GM23338 (cell line): ENCODE results near the gene BTNL9. TPM values are rescaled to one million over a fixed set of nuclear protein-coding genes. Genes with fewer than 3 reads are reported as not detected.

Source experiments
- ATAC-seq: fragments of 200-7000 bp; cut with Tn5 transposase; 3 replicates; pipeline ENCODE4 v1.9.1; 2020
- DNase-seq: peaks from one replicate; pipeline ENCODE4 v3.0.0-alpha.2; 2015; ENCODE audit warnings: low spot score
- H2AFZ ChIP-seq: fragments of 200-600 bp; sonication (generic); 2 replicates; pipeline ENCODE4 v1.8.0; 2016; ENCODE audit warnings: antibody characterized with exemption, mild to moderate bottlenecking, moderate library complexity
- H3F3A ChIP-seq: fragments of 200-600 bp; sonication (generic); replicated peaks from 2 replicates; pipeline ENCODE4 v1.8.0; 2017; ENCODE audit warnings: antibody characterized with exemption, mixed run types, low read depth
- H3K27ac ChIP-seq: fragments of 200-600 bp; sonication (generic); 2 replicates; pipeline ENCODE4 v1.6.1; 2016; ENCODE audit warnings: low read depth
- H3K27me3 ChIP-seq: fragments of 200-600 bp; sonication (generic); 2 replicates; pipeline ENCODE4 v1.8.0; 2016; ENCODE audit warnings: mild to moderate bottlenecking, mixed run types, moderate library complexity; ENCODE audit not compliant: insufficient read depth
- H3K36me3 ChIP-seq: fragments of 200-600 bp; sonication (generic); 2 replicates; pipeline ENCODE4 v1.8.0; 2016; ENCODE audit warnings: mild to moderate bottlenecking; ENCODE audit not compliant: insufficient read depth
- H3K4me1 ChIP-seq: fragments of 200-600 bp; sonication (generic); 2 replicates; pipeline ENCODE4 v1.8.0; 2016; ENCODE audit warnings: mild to moderate bottlenecking, moderate library complexity; ENCODE audit not compliant: insufficient read depth
- H3K4me2 ChIP-seq: fragments of 200-600 bp; sonication (generic); 2 replicates; pipeline ENCODE4 v1.7.1; 2017; ENCODE audit warnings: mixed run types
- H3K4me3 ChIP-seq: fragments of 200-600 bp; sonication (generic); 2 replicates; pipeline ENCODE4 v1.6.1; 2016; ENCODE audit warnings: mixed run types
- H3K79me2 ChIP-seq: fragments of 200-600 bp; sonication (generic); replicated peaks from 2 replicates; pipeline ENCODE4 v1.8.0; 2017; ENCODE audit warnings: mild to moderate bottlenecking; ENCODE audit not compliant: insufficient read depth
- H3K9me2 ChIP-seq: fragments of 200-600 bp; sonication (generic); 2 replicates; pipeline ENCODE4 v1.8.0; 2017; ENCODE audit not compliant: insufficient read depth
- H4K20me1 ChIP-seq: fragments of 200-600 bp; sonication (generic); replicated peaks from 2 replicates; pipeline ENCODE4 v1.8.0; 2017; ENCODE audit warnings: mild to moderate bottlenecking; ENCODE audit not compliant: insufficient read depth
- H3K27ac Mint-ChIP-seq: 2 replicates; pipeline ENCODE4 v1.8.0; 2020; ENCODE audit warnings: inconsistent platforms, mild to moderate bottlenecking, moderate library complexity, mixed read lengths
- H3K27me3 Mint-ChIP-seq: 3 replicates; pipeline ENCODE4 v1.8.0; 2022; ENCODE audit warnings: low read depth, mild to moderate bottlenecking, moderate library complexity, mixed read lengths, inconsistent platforms; ENCODE audit not compliant: insufficient read depth, poor library complexity
- H3K36me3 Mint-ChIP-seq: 3 replicates; pipeline ENCODE4 v1.8.0; 2021; ENCODE audit warnings: low read depth, mild to moderate bottlenecking, inconsistent platforms, moderate library complexity, mixed read lengths
- H3K4me1 Mint-ChIP-seq: 3 replicates; pipeline ENCODE4 v1.8.0; 2020; ENCODE audit warnings: mild to moderate bottlenecking, inconsistent platforms, mixed read lengths
- H3K4me3 Mint-ChIP-seq: 3 replicates; pipeline ENCODE4 v1.8.0; 2021; ENCODE audit warnings: moderate library complexity, mild to moderate bottlenecking, inconsistent platforms, mixed read lengths
- H3K9me3 Mint-ChIP-seq: 3 replicates; pipeline ENCODE4 v1.8.0; 2020; ENCODE audit warnings: moderate library complexity, mild to moderate bottlenecking, inconsistent platforms, mixed read lengths
- EZH2 ChIP-seq: fragments of 200-600 bp; sonication (generic); IDR thresholded peaks from one replicate; pipeline ENCODE4 v1.8.0; 2017; ENCODE audit warnings: antibody characterized with exemption, mild to moderate bottlenecking, low read depth; ENCODE audit not compliant: unreplicated experiment
- EZH2phosphoT487 ChIP-seq: fragments of 200-600 bp; sonication (generic); IDR thresholded peaks from one replicate; pipeline ENCODE4 v1.8.1; 2018; ENCODE audit warnings: antibody characterized with exemption; ENCODE audit not compliant: unreplicated experiment
- JUNB ChIP-seq: IDR thresholded peaks from one replicate; pipeline ENCODE4 v1.6.1; 2016; ENCODE audit warnings: antibody characterized with exemption; ENCODE audit not compliant: unreplicated experiment
- NANOG ChIP-seq: IDR thresholded peaks from 2 replicates; pipeline ENCODE4 v1.6.1; 2016; ENCODE audit warnings: antibody characterized with exemption, borderline replicate concordance
- POLR2AphosphoS5 ChIP-seq: IDR thresholded peaks from 2 replicates; pipeline ENCODE4 v1.6.1; 2016; ENCODE audit warnings: antibody characterized with exemption, low read depth
- REST ChIP-seq: IDR thresholded peaks from one replicate; pipeline ENCODE4 v1.6.1; 2018; ENCODE audit warnings: antibody characterized with exemption; ENCODE audit not compliant: unreplicated experiment
- STAT1 ChIP-seq: IDR thresholded peaks from one replicate; pipeline ENCODE4 v1.6.1; 2016; ENCODE audit warnings: antibody characterized with exemption; ENCODE audit not compliant: unreplicated experiment
- ZNF114 ChIP-seq: fragments of 250-450 bp; sonication (Bioruptor Pico); IDR thresholded peaks from 2 replicates; pipeline ENCODE4 v1.5.0; 2020; ENCODE audit warnings: mild to moderate bottlenecking, moderate library complexity
- ZNF331 ChIP-seq: fragments of 250-450 bp; sonication (Bioruptor Pico); IDR thresholded peaks from 2 replicates; pipeline ENCODE4 v1.5.0; 2020; ENCODE audit warnings: low read depth, mild to moderate bottlenecking, moderate library complexity
- ZNF462 ChIP-seq: fragments of 250-450 bp; sonication (Bioruptor Pico); IDR thresholded peaks from 2 replicates; pipeline ENCODE4 v1.5.0; 2020; ENCODE audit warnings: mild to moderate bottlenecking, moderate library complexity
- polyA plus RNA-seq: library from polyadenylated mRNA; unstranded; fragments of >200 nt; fragmentation: Nextera tagmentation; extraction: Ambion mirVana; gene quantifications from 2 replicates; pipeline ENCODE4 v1.2.1, GENCODE V29; 2016
- total RNA-seq: library from RNA; depleted of rRNA; stranded (reverse); fragments of >200 nt; shearing (Covaris generic); gene quantifications from 2 replicates; pipeline ENCODE4 v1.2.3, GENCODE V29; 2014
- TF ChIP-seq, protein P1 (sequence below), 2 experiments: fragments of 200-600 bp in 1 of 2; sonication (generic) in 1 of 2; conservative IDR thresholded peaks; 2 replicates each; pipeline versions ENCODE4 v1.5.1 to v1.6.1; 2016 to 2017; ENCODE audit warnings: antibody characterized with exemption in 2 of 2, low read depth in 2 of 2, mild to moderate bottlenecking in 2 of 2, moderate library complexity in 1 of 2

The BTNL9 gene
- total and polyA plus RNA-seq, 2 experiments from 2014 or later, result 0.21 to 3.4 TPM

- no peaks in the 10 kb centered on the region for H3F3A ChIP-seq
- no peak overlapping the region for H3K4me2 ChIP-seq
- H3K9me2 ChIP-seq, result no peaks in the 10 kb centered on the region
- H2AFZ ChIP-seq, result no peak overlapping the region
- Mint-ChIP-seq H3K36me3 (no peaks in the 10 kb centered on the region), H3K27me3 (peaks cover 56% of the 10 kb centered on the region), H3K4me1 (peaks cover 6% of the 10 kb centered on the region; the same call in 2 of the 3 replicates), H3K27ac (no peak overlapping the region), H3K4me3 (no peak overlapping the region), H3K9me3 (peaks cover 2% of the 10 kb centered on the region; the same call in 1 of the 3 replicates)
- H3K4me1 ChIP-seq, result peaks cover 7% of the 10 kb centered on the region; the same call in 1 of the 2 replicates
- TF ChIP-seq EZH2, result no peak
- H3K27ac ChIP-seq, result no peak overlapping the region
- H3K36me3 ChIP-seq, result no peaks in the 10 kb centered on the region
- peaks cover 6% of the 10 kb centered on the region for H4K20me1 ChIP-seq
- H3K27me3 ChIP-seq, result peaks cover 73% of the 10 kb centered on the region
- no peaks in the 10 kb centered on the region for H3K79me2 ChIP-seq
- no peak overlapping the region for H3K4me3 ChIP-seq
- no peak for DNase-seq
- ATAC-seq, result no peak
Observed at GRCh38 chr5:181062631-181063030, 22.6 kb downstream of the BTNL9 start.

DNA sequence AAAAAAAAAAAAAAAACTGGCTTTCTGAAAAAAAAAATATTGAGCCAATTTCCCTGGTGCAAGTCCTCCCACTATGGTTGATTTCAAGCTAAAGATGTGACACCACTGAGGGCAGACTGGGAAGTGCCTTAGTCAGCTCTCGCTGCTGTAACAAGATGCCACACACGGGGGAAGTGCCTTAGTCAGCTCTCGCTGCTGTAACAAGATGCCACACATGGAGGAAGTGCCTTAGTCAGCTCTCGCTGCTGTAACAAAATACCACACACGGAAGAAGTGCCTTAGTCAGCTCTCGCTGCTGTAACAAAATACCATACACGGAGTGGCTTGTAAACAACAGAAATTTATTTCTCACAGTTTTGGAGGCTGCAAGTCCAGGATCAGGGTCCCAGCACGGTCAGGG, 23.4 kb downstream of the BTNL9 start:
- ATAC-seq, result no peak
- no peak overlapping the region for H3K4me3 Mint-ChIP-seq
- H3K79me2 ChIP-seq, result no peaks in the 10 kb centered on the region
- TF ChIP-seq NANOG, result no peak
- no peak for TF ChIP-seq REST
- TF ChIP-seq ZNF114 (CRISPR knock-in tag), result no peak
- TF ChIP-seq ZNF462 (CRISPR knock-in tag), result no peak
- no peak for TF ChIP-seq EZH2
- no peak for TF ChIP-seq POLR2AphosphoS5
- no peak for TF ChIP-seq JUNB
- TF ChIP-seq, protein P1, sequence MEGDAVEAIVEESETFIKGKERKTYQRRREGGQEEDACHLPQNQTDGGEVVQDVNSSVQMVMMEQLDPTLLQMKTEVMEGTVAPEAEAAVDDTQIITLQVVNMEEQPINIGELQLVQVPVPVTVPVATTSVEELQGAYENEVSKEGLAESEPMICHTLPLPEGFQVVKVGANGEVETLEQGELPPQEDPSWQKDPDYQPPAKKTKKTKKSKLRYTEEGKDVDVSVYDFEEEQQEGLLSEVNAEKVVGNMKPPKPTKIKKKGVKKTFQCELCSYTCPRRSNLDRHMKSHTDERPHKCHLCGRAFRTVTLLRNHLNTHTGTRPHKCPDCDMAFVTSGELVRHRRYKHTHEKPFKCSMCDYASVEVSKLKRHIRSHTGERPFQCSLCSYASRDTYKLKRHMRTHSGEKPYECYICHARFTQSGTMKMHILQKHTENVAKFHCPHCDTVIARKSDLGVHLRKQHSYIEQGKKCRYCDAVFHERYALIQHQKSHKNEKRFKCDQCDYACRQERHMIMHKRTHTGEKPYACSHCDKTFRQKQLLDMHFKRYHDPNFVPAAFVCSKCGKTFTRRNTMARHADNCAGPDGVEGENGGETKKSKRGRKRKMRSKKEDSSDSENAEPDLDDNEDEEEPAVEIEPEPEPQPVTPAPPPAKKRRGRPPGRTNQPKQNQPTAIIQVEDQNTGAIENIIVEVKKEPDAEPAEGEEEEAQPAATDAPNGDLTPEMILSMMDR (conservative IDR thresholded peaks at IDR 0.05; ENCODE audit: low read depth in 2 of 2), result no peak
- no peak for TF ChIP-seq ZNF331 (CRISPR knock-in tag)
- TF ChIP-seq EZH2phosphoT487, result no peak
- no peak for TF ChIP-seq STAT1

More for the DNA sequence above, 23.4 kb downstream of the BTNL9 start:
- Histone ChIP-seq H3K4me3 (no peak overlapping the region), H3K4me1 (peaks cover 7% of the 10 kb centered on the region; the same call in 1 of the 2 replicates), H3K27ac (no peak overlapping the region), H3K36me3 (no peaks in the 10 kb centered on the region), H3K27me3 (peaks cover 73% of the 10 kb centered on the region), H4K20me1 (peaks cover 6% of the 10 kb centered on the region), H3F3A (no peaks in the 10 kb centered on the region), H3K9me2 (no peaks in the 10 kb centered on the region), H2AFZ (no peak overlapping the region), H3K4me2 (no peak overlapping the region)
- H3K27ac Mint-ChIP-seq, result no peak overlapping the region; the same call in 1 of the 2 replicates
- H3K9me3 Mint-ChIP-seq, result peaks cover 2% of the 10 kb centered on the region; the same call in 1 of the 3 replicates
- H3K36me3 Mint-ChIP-seq, result no peaks in the 10 kb centered on the region
- DNase-seq, result no peak
- H3K27me3 Mint-ChIP-seq, result peaks cover 47% of the 10 kb centered on the region
- peaks cover 6% of the 10 kb centered on the region; the same call in 2 of the 3 replicates for H3K4me1 Mint-ChIP-seq
